ENCODE data around the gene YIF1A. TPM values are rescaled to one million over a fixed set of nuclear protein-coding genes. Genes with fewer than 3 reads are reported as not detected.

Gene YIF1A
- total and polyA plus RNA-seq, 2 donors = 44.2 to 57.3 TPM

DNA sequence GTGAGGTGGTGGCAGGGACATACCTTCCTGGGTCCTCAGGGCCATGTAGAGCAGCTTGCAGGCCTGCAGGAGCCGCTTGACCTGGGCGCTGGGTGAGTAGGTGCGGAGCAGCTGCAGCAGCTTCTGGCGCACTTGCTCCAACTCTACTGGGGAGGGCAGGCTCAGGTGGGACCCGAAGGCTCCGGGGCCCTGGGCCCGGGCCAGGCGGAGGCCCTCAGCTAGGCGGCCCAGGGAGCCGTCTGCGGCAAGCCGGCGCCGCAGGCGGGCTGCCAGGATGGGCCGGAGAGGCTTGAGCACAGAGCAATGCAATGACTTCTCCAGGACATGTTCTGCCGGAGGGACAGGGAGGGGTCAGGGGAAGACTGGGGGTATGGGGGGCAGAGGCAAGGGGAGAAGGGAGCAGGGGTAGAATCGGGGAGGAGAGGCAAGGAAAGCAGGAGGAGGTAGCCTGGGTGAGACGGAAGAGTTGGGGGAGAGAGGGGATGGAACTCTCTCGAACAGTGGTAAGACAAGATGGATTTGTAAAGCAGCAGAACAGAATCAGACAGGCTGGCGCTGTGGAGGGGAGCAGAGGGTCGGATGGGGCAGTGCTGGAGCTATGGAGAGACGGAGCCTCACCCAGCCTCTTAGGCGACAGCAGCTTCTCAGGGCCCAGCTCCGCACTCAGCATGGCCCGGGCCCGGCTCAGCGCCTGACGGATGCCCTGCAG is 45.1 kb upstream of the YIF1A start:
- Histone ChIP-seq H3K27me3 (ENCODE audit: control insufficient read depth in 2 of 2, insufficient read depth in 1 of 2, low read length in 1 of 2) (peaks cover 5 to 40% of the 10 kb centered on the region in 2 donors), H3K27ac (ENCODE audit: low read depth in 1 of 2, low read length in 1 of 2) (no peak overlapping the region), H3K9me3 (ENCODE audit: control insufficient read depth in 2 of 2, insufficient read depth in 1 of 2, low read length in 1 of 2) (peaks cover 0 to 4% of the 10 kb centered on the region in 2 donors), H3K36me3 (ENCODE audit: control insufficient read depth in 2 of 2, insufficient read depth in 2 of 2, low read length in 1 of 2) (peaks cover 21 to 25% of the 10 kb centered on the region in 2 donors), H3K4me1 (ENCODE audit: control insufficient read depth in 2 of 2, insufficient read depth in 2 of 2, low read length in 2 of 2) (peaks cover 11 to 19% of the 10 kb centered on the region in 2 donors), H3K4me3 (ENCODE audit: low read length in 2 of 2) (no peak overlapping the region)
- no peak for DNase-seq (ENCODE audit: low read depth in 6 of 9, low spot score in 9 of 9)
- 95% methylated on average over 29 of the region's 29 CpGs for WGBS

DNA sequence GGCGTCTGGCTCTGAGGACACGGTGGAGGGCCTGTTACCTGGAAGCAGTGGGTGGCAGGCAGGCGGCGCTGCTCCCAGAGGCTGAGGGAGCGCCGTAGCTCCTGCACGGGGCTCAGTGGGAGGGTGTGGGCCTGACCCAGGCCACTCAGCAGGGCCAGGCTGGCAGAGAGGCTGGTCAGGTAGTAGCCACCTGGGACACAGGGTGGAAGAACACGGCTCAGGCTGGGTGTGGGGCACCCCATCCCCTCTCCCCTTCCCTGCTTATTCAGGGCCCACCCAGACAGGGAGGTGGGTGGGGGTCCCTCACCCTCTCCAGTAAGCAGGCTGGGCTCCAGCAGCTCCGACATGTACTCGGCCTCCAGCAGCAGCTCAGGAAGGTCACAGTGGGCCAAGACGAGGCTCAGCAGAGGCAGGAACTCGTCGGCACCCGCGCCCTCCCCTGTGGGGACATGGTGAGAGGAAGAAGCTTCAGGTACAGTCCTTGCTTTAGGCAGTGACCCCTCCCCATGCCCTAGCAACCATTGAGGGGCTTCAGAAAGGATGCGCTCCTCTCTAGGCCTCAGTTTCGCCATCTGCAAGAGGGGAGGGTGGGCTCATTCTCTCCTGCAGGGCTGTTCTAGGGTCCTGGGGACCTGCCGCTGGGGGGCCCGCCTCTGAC is 44.4 kb upstream of the YIF1A start:
- H3K4me1 ChIP-seq (ENCODE audit: control insufficient read depth in 2 of 2, insufficient read depth in 2 of 2, low read length in 2 of 2) = peaks cover 16 to 26% of the 10 kb centered on the region in 2 donors
- 96% methylated on average over 19 of the region's 19 CpGs for WGBS
- H3K27me3 ChIP-seq (ENCODE audit: control insufficient read depth in 2 of 2, insufficient read depth in 1 of 2, low read length in 1 of 2) = peaks cover 5 to 40% of the 10 kb centered on the region in 2 donors
- peaks cover 14 to 18% of the 10 kb centered on the region in 2 donors for H3K36me3 ChIP-seq (ENCODE audit: control insufficient read depth in 2 of 2, insufficient read depth in 2 of 2, low read length in 1 of 2)
- DNase-seq (ENCODE audit: low read depth in 6 of 9, low spot score in 9 of 9) = no peak
- peaks cover 0 to 4% of the 10 kb centered on the region in 2 donors for H3K9me3 ChIP-seq (ENCODE audit: control insufficient read depth in 2 of 2, insufficient read depth in 1 of 2, low read length in 1 of 2)
- no peak overlapping the region for H3K4me3 ChIP-seq (ENCODE audit: low read length in 2 of 2)
- no peak overlapping the region for H3K27ac ChIP-seq (ENCODE audit: low read depth in 1 of 2, low read length in 1 of 2)

DNA sequence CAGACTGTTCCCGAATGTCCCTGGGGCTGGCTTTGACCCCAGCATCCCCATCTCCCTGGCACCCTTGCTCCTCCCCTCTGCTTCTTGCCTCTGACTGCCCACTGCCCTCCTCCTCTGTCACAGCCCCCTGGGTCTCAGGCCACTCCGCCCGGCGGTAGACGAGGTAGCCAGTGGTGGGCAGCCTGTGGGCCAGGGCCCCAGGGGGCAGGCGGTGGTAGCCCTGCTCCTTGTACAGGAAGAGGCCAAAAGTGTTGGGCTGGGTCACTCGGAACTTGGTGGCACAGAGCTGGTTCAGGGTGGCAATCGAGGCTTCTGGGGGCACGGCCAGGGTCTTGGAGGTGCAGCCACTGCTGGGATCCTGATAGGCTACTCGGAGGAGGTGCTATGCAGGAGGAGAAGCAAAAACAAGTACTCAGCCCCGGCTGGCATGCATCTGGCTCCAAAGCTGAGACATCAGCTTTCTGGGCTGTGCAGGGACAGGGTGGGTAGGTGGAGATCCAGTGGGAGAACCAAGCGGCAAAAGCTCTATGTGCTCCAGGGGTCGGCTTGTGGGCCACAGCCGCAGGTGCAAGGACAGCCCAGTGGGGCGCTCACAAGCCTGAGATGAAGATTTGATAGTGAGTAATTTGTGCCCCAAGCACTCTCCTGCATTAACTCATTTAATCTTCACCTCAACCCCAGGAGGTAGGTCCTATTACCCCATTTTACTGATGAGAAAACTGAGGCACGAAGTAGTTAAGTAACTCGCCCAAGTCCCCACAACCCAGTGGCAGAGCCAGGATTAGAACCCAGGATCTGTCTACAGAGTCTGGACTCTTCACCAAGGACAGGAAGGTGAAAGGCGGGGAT is 43.7 kb upstream of the YIF1A start:
- Histone ChIP-seq H3K4me1 (ENCODE audit: control insufficient read depth in 2 of 2, insufficient read depth in 2 of 2, low read length in 2 of 2) (peaks cover 23 to 33% of the 10 kb centered on the region in 2 donors), H3K4me3 (ENCODE audit: low read length in 2 of 2) (no peak overlapping the region), H3K27me3 (ENCODE audit: control insufficient read depth in 2 of 2, insufficient read depth in 1 of 2, low read length in 1 of 2) (peaks cover 5 to 40% of the 10 kb centered on the region in 2 donors), H3K9me3 (ENCODE audit: control insufficient read depth in 2 of 2, insufficient read depth in 1 of 2, low read length in 1 of 2) (peaks cover 0 to 4% of the 10 kb centered on the region in 2 donors), H3K27ac (ENCODE audit: low read depth in 1 of 2, low read length in 1 of 2) (no peak overlapping the region), H3K36me3 (ENCODE audit: control insufficient read depth in 2 of 2, insufficient read depth in 2 of 2, low read length in 1 of 2) (peaks cover 6 to 11% of the 10 kb centered on the region in 2 donors)
- DNase-seq (ENCODE audit: low read depth in 6 of 9, low spot score in 9 of 9) = no peak
- 92% methylated on average over 18 of the region's 18 CpGs for WGBS

DNA sequence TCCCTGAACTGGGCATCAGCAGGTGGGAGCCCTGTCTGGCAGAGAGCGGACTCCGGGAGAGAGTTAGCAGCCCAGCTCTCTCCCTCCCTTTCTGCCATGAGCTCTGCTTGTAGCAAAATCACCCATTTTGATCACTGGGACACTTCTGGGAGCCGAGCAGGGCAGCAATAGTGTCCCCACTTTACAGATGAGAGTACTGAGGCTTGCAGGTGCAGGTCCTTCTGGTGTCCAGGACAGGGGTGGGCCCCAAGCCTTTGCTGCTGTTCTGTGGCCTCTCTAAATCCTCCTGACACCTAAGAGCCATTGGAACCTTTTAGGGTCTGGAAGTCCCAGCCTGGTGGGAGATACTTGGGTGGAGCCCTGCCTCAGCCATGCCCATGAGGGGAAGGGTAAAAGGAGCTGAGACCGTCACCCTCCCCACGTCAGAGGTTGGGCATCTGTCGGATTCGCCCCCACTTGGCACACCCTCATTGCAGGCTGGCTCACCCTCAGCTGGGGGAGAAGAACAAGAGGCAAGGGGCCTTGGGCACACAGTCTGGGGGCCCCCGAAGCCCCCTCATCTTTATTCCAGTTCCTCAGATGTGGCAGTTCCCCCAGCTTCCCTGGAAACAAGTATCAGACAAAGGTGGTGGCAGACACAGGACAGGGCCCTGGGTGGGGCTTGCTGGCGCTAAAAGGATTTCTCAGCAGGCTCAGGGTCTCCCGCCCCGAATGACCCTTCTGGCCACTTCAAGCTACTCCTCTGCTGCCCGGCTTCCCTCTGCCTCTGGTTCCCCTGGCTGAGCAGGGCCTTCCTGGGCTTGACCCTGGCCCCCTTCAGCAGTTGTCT is 42.8 kb upstream of the YIF1A start:
- H3K4me3 ChIP-seq (ENCODE audit: low read length in 2 of 2) = no peak overlapping the region
- DNase-seq (ENCODE audit: low read depth in 6 of 9, low spot score in 9 of 9) = no peak
- peaks cover 5 to 35% of the 10 kb centered on the region in 2 donors for H3K27me3 ChIP-seq (ENCODE audit: control insufficient read depth in 2 of 2, insufficient read depth in 1 of 2, low read length in 1 of 2)
- 95% methylated on average over 12 of the region's 12 CpGs for WGBS
- H3K9me3 ChIP-seq (ENCODE audit: control insufficient read depth in 2 of 2, insufficient read depth in 1 of 2, low read length in 1 of 2) = peaks cover 0 to 4% of the 10 kb centered on the region in 2 donors
- no peak overlapping the region for H3K27ac ChIP-seq (ENCODE audit: low read depth in 1 of 2, low read length in 1 of 2)
- H3K4me1 ChIP-seq (ENCODE audit: control insufficient read depth in 2 of 2, insufficient read depth in 2 of 2, low read length in 2 of 2) = peaks cover 31 to 33% of the 10 kb centered on the region in 2 donors
- H3K36me3 ChIP-seq (ENCODE audit: control insufficient read depth in 2 of 2, insufficient read depth in 2 of 2, low read length in 1 of 2) = peaks cover 0 to 2% of the 10 kb centered on the region in 2 donors

DNA sequence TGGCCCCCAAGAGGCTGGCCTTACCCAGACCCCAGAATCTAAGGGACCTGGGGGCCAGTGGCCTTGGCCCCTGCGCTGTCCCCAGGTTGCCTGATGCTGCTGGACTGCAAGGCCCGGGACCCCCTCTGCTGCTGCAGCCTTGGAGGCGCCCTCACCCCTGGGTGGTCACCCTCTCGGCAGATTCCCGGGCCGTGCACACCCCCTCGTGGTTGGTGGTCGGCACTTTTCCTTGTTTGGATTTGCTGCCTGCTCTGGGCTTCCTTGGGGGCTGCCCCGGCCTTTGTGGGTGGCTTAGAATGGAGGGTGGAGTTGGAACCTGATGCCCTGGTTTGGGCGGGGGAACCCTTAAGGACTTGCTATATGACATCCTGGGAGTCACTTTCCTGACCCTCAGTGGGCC is 42.0 kb upstream of the YIF1A start:
- Histone ChIP-seq H3K27ac (ENCODE audit: low read depth in 1 of 2, low read length in 1 of 2) (no peak overlapping the region), H3K27me3 (ENCODE audit: control insufficient read depth in 2 of 2, insufficient read depth in 1 of 2, low read length in 1 of 2) (peaks cover 5 to 27% of the 10 kb centered on the region in 2 donors), H3K4me1 (ENCODE audit: control insufficient read depth in 2 of 2, insufficient read depth in 2 of 2, low read length in 2 of 2) (peaks cover 29 to 33% of the 10 kb centered on the region in 2 donors), H3K36me3 (ENCODE audit: control insufficient read depth in 2 of 2, insufficient read depth in 2 of 2, low read length in 1 of 2) (no peaks in the 10 kb centered on the region), H3K9me3 (ENCODE audit: control insufficient read depth in 2 of 2, insufficient read depth in 1 of 2, low read length in 1 of 2) (peaks cover 0 to 6% of the 10 kb centered on the region in 2 donors), H3K4me3 (ENCODE audit: low read length in 2 of 2) (no peak overlapping the region)
- WGBS = 82% methylated on average over 10 of the region's 10 CpGs
- DNase-seq (ENCODE audit: low read depth in 6 of 9, low spot score in 9 of 9) = no peak

DNA sequence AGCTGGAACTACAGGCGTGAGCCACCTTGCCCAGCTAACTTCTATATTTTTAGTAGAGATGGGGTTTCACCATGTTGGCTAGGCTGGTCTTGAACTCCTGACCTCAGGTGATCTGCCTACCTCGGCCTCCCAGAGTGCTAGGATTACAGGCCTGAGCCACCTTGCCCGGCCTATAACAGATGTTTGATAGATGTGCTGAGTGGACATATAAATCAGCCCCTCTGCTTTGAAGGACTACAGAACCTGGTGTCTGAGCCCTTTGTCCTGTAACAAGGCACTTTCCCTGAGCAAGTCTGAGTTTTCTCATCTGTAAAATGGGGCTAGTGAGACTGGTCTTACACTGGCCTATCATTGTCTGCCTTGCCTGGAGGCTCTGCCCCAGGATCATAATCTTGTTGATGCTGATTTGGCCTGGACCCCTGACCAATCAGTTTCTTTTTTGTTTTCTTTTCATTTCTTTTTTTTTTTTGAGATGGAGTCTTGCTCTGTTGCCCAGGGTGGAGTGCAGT is 40.3 kb upstream of the YIF1A start:
- Histone ChIP-seq H3K9me3 (ENCODE audit: control insufficient read depth in 2 of 2, insufficient read depth in 1 of 2, low read length in 1 of 2) (peaks cover 0 to 16% of the 10 kb centered on the region in 2 donors), H3K27ac (ENCODE audit: low read depth in 1 of 2, low read length in 1 of 2) (no peak overlapping the region), H3K4me1 (ENCODE audit: control insufficient read depth in 2 of 2, insufficient read depth in 2 of 2, low read length in 2 of 2) (peaks cover 38 to 50% of the 10 kb centered on the region in 2 donors), H3K4me3 (ENCODE audit: low read length in 2 of 2) (no peak overlapping the region), H3K36me3 (ENCODE audit: control insufficient read depth in 2 of 2, insufficient read depth in 2 of 2, low read length in 1 of 2) (no peaks in the 10 kb centered on the region), H3K27me3 (ENCODE audit: control insufficient read depth in 2 of 2, insufficient read depth in 1 of 2, low read length in 1 of 2) (peaks cover 0 to 10% of the 10 kb centered on the region in 2 donors)
- DNase-seq (ENCODE audit: low read depth in 6 of 9, low spot score in 9 of 9) = no peak
- over 99% methylated on average over 3 of the region's 3 CpGs for WGBS

DNA sequence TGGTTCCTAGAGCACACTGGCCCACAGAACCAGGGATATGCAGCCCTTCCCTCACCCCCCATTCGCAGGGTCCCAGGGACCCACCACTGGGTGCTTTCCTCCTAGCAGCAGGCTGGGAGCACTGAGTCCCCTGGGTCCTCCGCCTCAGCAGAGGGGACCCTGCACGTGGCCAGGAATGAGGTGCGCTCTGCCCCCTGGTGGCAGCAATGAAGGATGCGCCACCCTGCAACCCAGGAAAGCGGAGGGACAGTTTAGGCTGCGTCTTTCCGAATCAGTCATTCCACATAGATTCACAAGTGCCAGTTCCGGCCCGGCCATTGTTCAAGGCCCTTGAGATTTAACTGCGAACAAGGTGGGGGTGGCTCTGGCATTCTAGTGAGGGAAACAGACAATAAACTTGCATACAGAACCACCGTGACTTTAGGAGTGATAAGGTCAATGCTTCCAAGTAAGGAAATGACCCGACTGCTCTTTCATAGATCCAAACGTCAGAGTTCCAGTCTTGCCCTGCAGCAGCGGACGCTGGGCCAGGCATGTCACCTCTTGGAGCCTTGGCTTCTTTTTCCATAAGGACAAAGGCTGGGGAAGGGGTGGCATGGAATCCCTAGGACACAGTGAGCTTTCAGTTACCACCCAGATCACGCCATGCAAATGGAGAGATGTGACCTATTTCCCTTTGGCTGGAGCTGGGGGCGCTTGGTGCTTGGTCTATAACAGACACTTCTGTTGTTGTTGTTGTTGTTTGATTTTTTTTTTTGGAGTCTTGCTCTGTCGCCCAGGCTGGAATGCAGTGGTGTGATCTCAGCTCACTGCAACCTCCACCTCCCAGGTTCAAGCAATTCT is 39.6 kb upstream of the YIF1A start:
- Histone ChIP-seq H3K27ac (ENCODE audit: low read depth in 1 of 2, low read length in 1 of 2) (peak overlapping the region; percentile 38 to 89), H3K9me3 (ENCODE audit: control insufficient read depth in 2 of 2, insufficient read depth in 1 of 2, low read length in 1 of 2) (peaks cover 0 to 16% of the 10 kb centered on the region in 2 donors), H3K4me1 (ENCODE audit: control insufficient read depth in 2 of 2, insufficient read depth in 2 of 2, low read length in 2 of 2) (peaks cover 38 to 52% of the 10 kb centered on the region in 2 donors), H3K36me3 (ENCODE audit: control insufficient read depth in 2 of 2, insufficient read depth in 2 of 2, low read length in 1 of 2) (no peaks in the 10 kb centered on the region), H3K4me3 (ENCODE audit: low read length in 2 of 2) (peak overlapping the region in 1 of 2 donors; percentile 1), H3K27me3 (ENCODE audit: control insufficient read depth in 2 of 2, insufficient read depth in 1 of 2, low read length in 1 of 2) (peaks cover 0 to 6% of the 10 kb centered on the region in 2 donors)
- WGBS = 17% methylated on average over 19 of the region's 19 CpGs
- peak in 7 of 9 donors; percentile 69 to 93 (median 84) for DNase-seq (ENCODE audit: low read depth in 6 of 9, low spot score in 9 of 9)

DNA sequence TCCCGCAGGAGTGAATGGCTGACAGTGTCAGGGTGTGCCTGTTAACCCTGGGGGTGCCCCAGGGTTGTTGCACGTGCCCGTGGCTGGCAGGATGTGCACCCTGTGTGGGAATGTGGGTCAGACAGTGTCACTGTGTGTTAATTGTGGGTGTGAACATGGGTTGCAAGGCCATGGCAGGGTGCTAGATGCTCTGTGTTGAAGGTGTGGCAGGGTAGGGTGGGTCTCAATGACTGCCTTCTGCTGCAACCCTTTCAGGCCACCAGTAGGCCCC is 39.0 kb upstream of the YIF1A start:
- Histone ChIP-seq H3K27ac (ENCODE audit: low read depth in 1 of 2, low read length in 1 of 2) (peak overlapping the region; percentile 38 to 89), H3K27me3 (ENCODE audit: control insufficient read depth in 2 of 2, insufficient read depth in 1 of 2, low read length in 1 of 2) (peaks cover 0 to 4% of the 10 kb centered on the region in 2 donors), H3K36me3 (ENCODE audit: control insufficient read depth in 2 of 2, insufficient read depth in 2 of 2, low read length in 1 of 2) (no peaks in the 10 kb centered on the region), H3K4me3 (ENCODE audit: low read length in 2 of 2) (no peak overlapping the region), H3K9me3 (ENCODE audit: control insufficient read depth in 2 of 2, insufficient read depth in 1 of 2, low read length in 1 of 2) (peaks cover 0 to 16% of the 10 kb centered on the region in 2 donors), H3K4me1 (ENCODE audit: control insufficient read depth in 2 of 2, insufficient read depth in 2 of 2, low read length in 2 of 2) (peaks cover 38 to 54% of the 10 kb centered on the region in 2 donors)
- 69% methylated on average over 3 of the region's 3 CpGs for WGBS
- peak in 1 of 9 donors; percentile 43 for DNase-seq (ENCODE audit: low read depth in 6 of 9, low spot score in 9 of 9)

Data from thymus (tissue), 11 donors.